ENCODE results near the gene LARP4B. TPM values are rescaled to one million over a fixed set of nuclear protein-coding genes. Genes with fewer than 3 reads are reported as not detected.

The LARP4B gene
- total and polyA plus RNA-seq, 2 of the 13 experiments (the other 11 are each of a cell fraction or from before 2014, with no cell fraction given): 19.5 to 30.2 TPM

DNA sequence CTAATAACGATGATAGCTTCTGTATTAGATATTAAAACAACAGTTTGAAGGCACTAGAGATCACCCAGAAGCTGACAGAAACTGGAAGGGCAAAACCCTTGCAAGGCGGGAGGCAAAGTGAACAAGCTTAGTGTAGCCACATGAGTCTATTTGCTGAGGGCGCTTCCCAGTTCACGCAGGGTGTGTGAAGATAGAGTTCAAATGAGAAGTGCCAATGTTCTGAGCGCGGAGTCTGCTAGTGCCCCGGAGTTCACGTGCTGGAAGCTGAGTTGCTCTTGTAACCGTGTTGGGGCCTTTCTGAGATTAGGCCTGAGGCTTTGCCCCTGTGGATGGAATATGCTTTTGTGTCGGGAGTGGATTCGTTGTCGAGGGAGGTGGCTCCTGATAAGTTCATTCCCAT lies 40.1 kb upstream of the LARP4B start:
- Histone ChIP-seq H4K20me1 (ENCODE audit: insufficient read depth, low read length) (no peaks in the 10 kb centered on the region), H3K9ac (ENCODE audit: insufficient read depth, low read depth, low read length) (peak overlapping the region; percentile 46), H3K27ac (ENCODE audit: extremely low read length, insufficient read depth, low read length) (peak overlapping the region; percentile 68), H3K4me1 (ENCODE audit: insufficient read depth, low read length) (peaks cover 65% of the 10 kb centered on the region), H3K4me3 (replicated peaks in 1 of 3; ENCODE audit: insufficient read depth in 1 of 3, low read depth in 2 of 3, low read length in 3 of 3) (peak overlapping the region; percentile 34 to 56 (median 35)), H3K4me2 (ENCODE audit: low read depth, low read length) (peak overlapping the region; percentile 77), H3K36me3 (replicated peaks in 1 of 2; ENCODE audit: control insufficient read depth in 1 of 2, insufficient read depth in 2 of 2, low read length in 2 of 2) (no peaks in the 10 kb centered on the region), H2AFZ (ENCODE audit: low read length) (peak overlapping the region; percentile 45), H3K27me3 (ENCODE audit: control insufficient read depth in 1 of 2, insufficient read depth in 2 of 2, low read length in 2 of 2) (peaks cover 0 to 26% of the 10 kb centered on the region in 2 experiments; a peak in 3 of 5 replicates), H3K79me2 (ENCODE audit: insufficient read depth, low read length) (no peaks in the 10 kb centered on the region), H3K9me3 (ENCODE audit: low read length) (no peaks in the 10 kb centered on the region)
- WGBS (ENCODE audit: low lambda C conversion rate): 1% methylated on average over 7 of the region's 12 CpGs
- FAIRE-seq (peak; percentile 28), ATAC-seq (peak; percentile 5; the same call in 1 of the 3 replicates), DNase-seq (ENCODE audit: low spot score) (peak; percentile 38)
- POLR2A ChIA-PET: interaction anchor here (2.1 to 3.0 kb wide), 2 partner anchors 14 to 78 kb away, joined by 9 to 39 read pairs; partner anchors contain the start of genes GTPBP4 and IDI1
- in situ Hi-C loops (cut with HindIII; ENCODE audit: extremely low pct_ligation_motif_present, low pct_unique_long_range_greater_than_20kb): no loop called here
- intact Hi-C loops (cut with micrococcal nuclease; ENCODE audit: unreplicated experiment): loop anchor here (2.0 kb wide), 2 partner anchors 15 to 41 kb away; partner anchors contain the start of gene LARP4B
- no TSS peak for BruUV-seq (replicated peaks)
- CTCF ChIA-PET (ENCODE audit: low intra/inter-chr PET ratio, low total read pairs): no interaction called here
- TF ChIP-seq, protein P1, sequence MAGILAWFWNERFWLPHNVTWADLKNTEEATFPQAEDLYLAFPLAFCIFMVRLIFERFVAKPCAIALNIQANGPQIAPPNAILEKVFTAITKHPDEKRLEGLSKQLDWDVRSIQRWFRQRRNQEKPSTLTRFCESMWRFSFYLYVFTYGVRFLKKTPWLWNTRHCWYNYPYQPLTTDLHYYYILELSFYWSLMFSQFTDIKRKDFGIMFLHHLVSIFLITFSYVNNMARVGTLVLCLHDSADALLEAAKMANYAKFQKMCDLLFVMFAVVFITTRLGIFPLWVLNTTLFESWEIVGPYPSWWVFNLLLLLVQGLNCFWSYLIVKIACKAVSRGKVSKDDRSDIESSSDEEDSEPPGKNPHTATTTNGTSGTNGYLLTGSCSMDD (CRISPR knock-in tag; IDR thresholded peaks at IDR 0.05): no peak
- TF ChIP-seq SYNCRIP (IDR thresholded peaks at IDR 0.05; ENCODE audit: insufficient read depth, low read depth, low read length) (no peak), TMF1 (CRISPR knock-in tag; IDR thresholded peaks at IDR 0.05; ENCODE audit: low read depth) (no peak), KDM2A (CRISPR knock-in tag; IDR thresholded peaks at IDR 0.05; ENCODE audit: borderline replicate concordance, low read depth) (0 out of 2 replicates have a peak, but pooled peaks have one; percentile 12), HMG20A (CRISPR knock-in tag; IDR thresholded peaks at IDR 0.05; ENCODE audit: borderline replicate concordance) (0 out of 2 replicates have a peak, but pooled peaks have one; percentile 24), NCOA1 (CRISPR knock-in tag; IDR thresholded peaks at IDR 0.05) (no peak), BHLHE40 (IDR thresholded peaks at IDR 0.05; ENCODE audit: low read length) (peak; percentile 69), GMEB2 (CRISPR knock-in tag; IDR thresholded peaks at IDR 0.05; ENCODE audit: low read depth) (no peak), ZNF484 (CRISPR knock-in tag; IDR thresholded peaks at IDR 0.05; ENCODE audit: borderline replicate concordance, low read depth) (no peak), ZFX (CRISPR knock-in tag; IDR thresholded peaks at IDR 0.05; ENCODE audit: low read depth) (peak; percentile 47; the same call in 1 of the 2 replicates), ZNF503 (CRISPR knock-in tag; IDR thresholded peaks at IDR 0.05) (no peak), ZNF292 (CRISPR knock-in tag; IDR thresholded peaks at IDR 0.05; ENCODE audit: borderline replicate concordance, low read depth) (0 out of 2 replicates have a peak, but pooled peaks have one; percentile 13), LRRFIP1 (CRISPR knock-in tag; conservative IDR thresholded peaks at IDR 0.05) (no peak), ZNF598 (CRISPR knock-in tag; IDR thresholded peaks at IDR 0.05; ENCODE audit: borderline replicate concordance) (no peak), ZNF224 (CRISPR knock-in tag; IDR thresholded peaks at IDR 0.05) (0 out of 2 replicates have a peak, but pooled peaks have one; percentile 48), ZBTB26 (CRISPR knock-in tag; IDR thresholded peaks at IDR 0.05; ENCODE audit: borderline replicate concordance) (no peak)
